DMS114 treated with DMSO at 0.1 percent for 48 hours (cell line): ENCODE data around the gene SIRT5.

Source experiments
- DNase-seq: peaks from one replicate; lab custom pipeline; 2025; ENCODE audit not compliant: unreplicated experiment; lab: John Stamatoyannopoulos, UW

The SIRT5 gene

GRCh38 chr6:13629459-13630116 lies 55.2 kb downstream of the SIRT5 start:
- no peak for DNase-seq

GRCh38 chr6:13630499-13630898 lies 56.1 kb downstream of the SIRT5 start:
- DNase-seq, result no peak

- no peak for DNase-seq
These were observed 58.9 kb downstream of the SIRT5 start for GRCh38 chr6:13633343-13633742.

- no peak for DNase-seq
These were observed 61.7 kb downstream of the SIRT5 start for GRCh38 chr6:13635948-13636658.

GRCh38 chr6:13638014-13638413 lies 63.6 kb downstream of the SIRT5 start:
- no peak for DNase-seq

GRCh38 chr6:13638626-13639025 lies 64.2 kb downstream of the SIRT5 start:
- no peak for DNase-seq

GRCh38 chr6:13641315-13641714 lies 66.9 kb downstream of the SIRT5 start:
- DNase-seq, result no peak

GRCh38 chr6:13643125-13643524 lies 68.7 kb downstream of the SIRT5 start:
- no peak for DNase-seq

GRCh38 chr6:13648850-13649249 lies 74.4 kb downstream of the SIRT5 start:
- DNase-seq, result no peak

GRCh38 chr6:13649393-13649792 lies 75.0 kb downstream of the SIRT5 start:
- no peak for DNase-seq

GRCh38 chr6:13653296-13653695 lies 78.9 kb downstream of the SIRT5 start:
- DNase-seq, result no peak

- no peak for DNase-seq
These were observed 80.1 kb downstream of the SIRT5 start for GRCh38 chr6:13654496-13654895.

GRCh38 chr6:13655700-13656099 lies 81.3 kb downstream of the SIRT5 start:
- DNase-seq, result no peak

GRCh38 chr6:13660273-13660672 lies 85.9 kb downstream of the SIRT5 start:
- no peak for DNase-seq

GRCh38 chr6:13660893-13661292 lies 86.5 kb downstream of the SIRT5 start:
- no peak for DNase-seq

- DNase-seq, result no peak
These were observed 87.2 kb downstream of the SIRT5 start for GRCh38 chr6:13661647-13662046.

GRCh38 chr6:13662651-13663334 lies 88.4 kb downstream of the SIRT5 start:
- no peak for DNase-seq

GRCh38 chr6:13663986-13664385 lies 89.6 kb downstream of the SIRT5 start:
- DNase-seq, result no peak
